ENCODE measurements around the gene KDM3B.

- TF ChIP-seq CTCF (IDR thresholded peaks at IDR 0.05) (no peak), POLR2A (IDR thresholded peaks at IDR 0.05) (no peak)
Observed at GRCh38 chr5:138371454-138371853, 19.0 kb downstream of the KDM3B start.
